ENCODE measurements around the gene SCAP.

The SCAP gene

GRCh38 chr3:47443611-47443995 is 32.1 kb downstream of the SCAP start:
- H3K27ac ChIP-seq = no peak overlapping the region

DNA sequence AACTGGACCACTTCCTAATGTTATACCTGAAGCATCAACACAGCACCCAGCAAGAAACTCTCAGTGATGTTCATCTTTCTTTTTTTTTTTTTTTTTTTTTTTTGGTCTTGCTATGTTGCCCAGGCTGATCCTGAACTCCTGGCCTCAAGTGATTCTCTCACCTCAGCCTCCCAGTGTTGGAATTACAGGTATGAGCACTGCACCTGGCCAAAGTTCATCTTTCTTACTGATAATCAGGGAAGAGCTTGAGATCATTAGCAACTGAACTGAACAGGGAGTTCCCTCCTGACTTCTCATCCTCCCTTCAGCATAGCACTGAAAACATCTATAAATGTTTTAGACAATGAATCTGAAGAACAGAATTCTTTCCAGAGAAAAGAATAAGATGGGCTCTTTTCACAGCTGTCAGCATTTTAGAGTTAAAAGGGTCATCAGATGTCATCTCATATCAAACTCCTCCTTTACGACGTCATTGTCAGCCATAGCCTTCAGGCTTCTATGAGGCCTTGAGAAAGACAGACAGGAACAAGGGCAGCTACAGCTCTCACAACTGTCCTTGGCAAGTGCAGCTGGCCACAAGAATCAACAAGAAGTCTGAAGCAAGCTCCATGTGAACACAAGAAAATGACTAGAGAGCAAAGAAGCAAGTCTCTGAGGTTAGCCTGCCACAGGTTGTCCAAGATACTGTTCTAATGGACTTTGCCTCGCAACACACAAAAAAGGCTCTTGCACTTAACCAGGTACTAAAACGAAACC is 33.8 kb downstream of the SCAP start:
- TF ChIP-seq, protein P1, sequence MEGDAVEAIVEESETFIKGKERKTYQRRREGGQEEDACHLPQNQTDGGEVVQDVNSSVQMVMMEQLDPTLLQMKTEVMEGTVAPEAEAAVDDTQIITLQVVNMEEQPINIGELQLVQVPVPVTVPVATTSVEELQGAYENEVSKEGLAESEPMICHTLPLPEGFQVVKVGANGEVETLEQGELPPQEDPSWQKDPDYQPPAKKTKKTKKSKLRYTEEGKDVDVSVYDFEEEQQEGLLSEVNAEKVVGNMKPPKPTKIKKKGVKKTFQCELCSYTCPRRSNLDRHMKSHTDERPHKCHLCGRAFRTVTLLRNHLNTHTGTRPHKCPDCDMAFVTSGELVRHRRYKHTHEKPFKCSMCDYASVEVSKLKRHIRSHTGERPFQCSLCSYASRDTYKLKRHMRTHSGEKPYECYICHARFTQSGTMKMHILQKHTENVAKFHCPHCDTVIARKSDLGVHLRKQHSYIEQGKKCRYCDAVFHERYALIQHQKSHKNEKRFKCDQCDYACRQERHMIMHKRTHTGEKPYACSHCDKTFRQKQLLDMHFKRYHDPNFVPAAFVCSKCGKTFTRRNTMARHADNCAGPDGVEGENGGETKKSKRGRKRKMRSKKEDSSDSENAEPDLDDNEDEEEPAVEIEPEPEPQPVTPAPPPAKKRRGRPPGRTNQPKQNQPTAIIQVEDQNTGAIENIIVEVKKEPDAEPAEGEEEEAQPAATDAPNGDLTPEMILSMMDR (IDR thresholded peaks at IDR 0.05; ENCODE audit: low read depth, low read length) = no peak
- Histone ChIP-seq H3K27me3 (ENCODE audit: insufficient read depth, low read depth, severe bottlenecking) (no peaks in the 10 kb centered on the region), H3K9me3 (ENCODE audit: severe bottlenecking) (no peaks in the 10 kb centered on the region), H3K27ac (no peak overlapping the region), H3K4me3 (ENCODE audit: low read depth, low read length) (no peak overlapping the region), H3K36me3 (peaks cover 38% of the 10 kb centered on the region)
- DNase-seq = no peak

More at GRCh38 chr3:47443611-47443995, 32.1 kb downstream of the SCAP start:
- TF ChIP-seq, protein P1 (IDR thresholded peaks at IDR 0.05; ENCODE audit: low read depth, low read length) = no peak
- H3K9me3 ChIP-seq (ENCODE audit: severe bottlenecking) = no peaks in the 10 kb centered on the region
- H3K36me3 ChIP-seq = peaks cover 29% of the 10 kb centered on the region
- DNase-seq = peak; percentile 45
- H3K27me3 ChIP-seq (ENCODE audit: insufficient read depth, low read depth, severe bottlenecking) = no peaks in the 10 kb centered on the region
- no peak overlapping the region for H3K4me3 ChIP-seq (ENCODE audit: low read depth, low read length)

- Histone ChIP-seq H3K36me3 (peaks cover 38% of the 10 kb centered on the region), H3K27ac (no peak overlapping the region), H3K27me3 (ENCODE audit: insufficient read depth, low read depth, severe bottlenecking) (no peaks in the 10 kb centered on the region), H3K4me3 (ENCODE audit: low read depth, low read length) (no peak overlapping the region), H3K9me3 (ENCODE audit: severe bottlenecking) (no peaks in the 10 kb centered on the region)
- TF ChIP-seq, protein P1 (IDR thresholded peaks at IDR 0.05; ENCODE audit: low read depth, low read length) = peak; percentile 60
- DNase-seq = no peak
These were observed 35.6 kb downstream of the SCAP start for GRCh38 chr3:47440131-47440530.

- H3K27ac ChIP-seq = no peak overlapping the region
- H3K27me3 ChIP-seq (ENCODE audit: insufficient read depth, low read depth, severe bottlenecking) = no peaks in the 10 kb centered on the region
- no peak overlapping the region for H3K4me3 ChIP-seq (ENCODE audit: low read depth, low read length)
- peaks cover 55% of the 10 kb centered on the region for H3K36me3 ChIP-seq
- DNase-seq = no peak
- H3K9me3 ChIP-seq (ENCODE audit: severe bottlenecking) = no peaks in the 10 kb centered on the region
- TF ChIP-seq, protein P1 (IDR thresholded peaks at IDR 0.05; ENCODE audit: low read depth, low read length) = no peak
These were observed 39.6 kb downstream of the SCAP start for GRCh38 chr3:47436180-47436579.

GRCh38 chr3:47434849-47435248 is 40.9 kb downstream of the SCAP start:
- no peak overlapping the region for H3K27ac ChIP-seq
- peaks cover 51% of the 10 kb centered on the region for H3K36me3 ChIP-seq
- no peak for DNase-seq
- no peaks in the 10 kb centered on the region for H3K27me3 ChIP-seq (ENCODE audit: insufficient read depth, low read depth, severe bottlenecking)
- H3K9me3 ChIP-seq (ENCODE audit: severe bottlenecking) = no peaks in the 10 kb centered on the region
- TF ChIP-seq, protein P1 (IDR thresholded peaks at IDR 0.05; ENCODE audit: low read depth, low read length) = no peak
- H3K4me3 ChIP-seq (ENCODE audit: low read depth, low read length) = no peak overlapping the region

DNA sequence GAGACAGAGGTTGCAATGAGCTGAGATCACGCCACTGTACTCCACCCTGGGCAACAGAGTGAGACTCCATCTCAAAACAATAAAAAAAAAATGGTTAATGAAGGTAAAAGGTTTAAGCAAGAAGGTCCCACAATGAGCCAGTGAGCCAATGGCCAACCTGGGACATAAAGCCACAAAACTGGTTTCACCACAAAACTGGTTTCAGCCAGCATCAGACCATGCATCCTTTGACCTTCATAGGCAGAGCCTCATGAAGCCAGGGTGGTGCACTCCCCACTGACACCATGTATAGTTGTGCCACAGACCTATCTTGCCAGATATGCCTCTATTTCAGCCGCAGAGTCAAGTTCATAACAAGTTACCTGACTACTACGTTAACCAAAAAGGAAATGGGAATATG is 41.9 kb downstream of the SCAP start:
- no peak for DNase-seq
- H3K27ac ChIP-seq = no peak overlapping the region
- TF ChIP-seq, protein P1 (IDR thresholded peaks at IDR 0.05; ENCODE audit: low read depth, low read length) = no peak
- no peak overlapping the region for H3K4me3 ChIP-seq (ENCODE audit: low read depth, low read length)
- peaks cover 41% of the 10 kb centered on the region for H3K36me3 ChIP-seq
- no peaks in the 10 kb centered on the region for H3K9me3 ChIP-seq (ENCODE audit: severe bottlenecking)
- H3K27me3 ChIP-seq (ENCODE audit: insufficient read depth, low read depth, severe bottlenecking) = no peaks in the 10 kb centered on the region

Data from WERI-Rb-1 (cell line).